MM.1S (cell line): Measurements from ENCODE around the gene MRPL52.

Source experiments
- DNase-seq: peaks from one replicate; pipeline ENCODE4 v3.0.0-alpha.2; 2015
- H2AFZ ChIP-seq: fragments of 300-600 bp; sonication (generic); 2 replicates; pipeline ENCODE4 v1.6.0; 2016; ENCODE audit warnings: antibody characterized with exemption, low read length
- H3F3A ChIP-seq: fragments of 300-600 bp; sonication (generic); 2 replicates; pipeline ENCODE4 v1.6.1; 2016; ENCODE audit warnings: mild to moderate bottlenecking, antibody characterized with exemption, low read length, moderate library complexity, mixed read lengths; ENCODE audit not compliant: insufficient read depth
- H3K27ac ChIP-seq: fragments of 300-600 bp; sonication (generic); 2 replicates; pipeline ENCODE4 v1.5.1; 2016; ENCODE audit warnings: mild to moderate bottlenecking, low read length
- H3K27me3 ChIP-seq: fragments of 300-600 bp; sonication (generic); replicated peaks from 2 replicates; pipeline ENCODE4 v1.6.0; 2016; ENCODE audit warnings: low read length; ENCODE audit not compliant: insufficient read depth
- H3K36me3 ChIP-seq: fragments of 300-600 bp; sonication (generic); replicated peaks from 2 replicates; pipeline ENCODE4 v1.6.1; 2016; ENCODE audit warnings: mild to moderate bottlenecking, low read length, mixed read lengths; ENCODE audit not compliant: insufficient read depth
- H3K4me1 ChIP-seq: fragments of 300-600 bp; sonication (generic); 2 replicates; pipeline ENCODE4 v1.6.1; 2016; ENCODE audit warnings: low read length, mixed read lengths
- H3K4me2 ChIP-seq: fragments of 300-600 bp; sonication (generic); 2 replicates; pipeline ENCODE4 v1.6.0; 2016; ENCODE audit warnings: low read depth, low read length
- H3K4me3 ChIP-seq: fragments of 300-600 bp; sonication (generic); 2 replicates; pipeline ENCODE4 v1.5.1; 2016; ENCODE audit warnings: low read length, mixed read lengths
- H3K79me2 ChIP-seq: fragments of 300-600 bp; sonication (generic); 2 replicates; pipeline ENCODE4 v1.6.1; 2016; ENCODE audit warnings: mixed run types, low read length, mixed read lengths
- H3K9ac ChIP-seq: fragments of 300-600 bp; sonication (generic); 2 replicates; pipeline ENCODE4 v1.6.1; 2016; ENCODE audit warnings: low read length, mixed read lengths
- H3K9me2 ChIP-seq: fragments of 300-600 bp; sonication (generic); replicated peaks from 2 replicates; pipeline ENCODE4 v1.6.1; 2016; ENCODE audit warnings: mild to moderate bottlenecking, low read length, mixed read lengths; ENCODE audit not compliant: insufficient read depth
- H3K9me3 ChIP-seq: fragments of 300-600 bp; sonication (generic); replicated peaks from 2 replicates; pipeline ENCODE4 v1.6.1; 2016; ENCODE audit warnings: mild to moderate bottlenecking, low read length, mixed read lengths; ENCODE audit not compliant: insufficient read depth
- H4K20me1 ChIP-seq: fragments of 300-600 bp; sonication (generic); 2 replicates; pipeline ENCODE4 v1.6.1; 2016; ENCODE audit warnings: mild to moderate bottlenecking, low read length, moderate library complexity, mixed read lengths; ENCODE audit not compliant: insufficient read depth
- EZH2 ChIP-seq: fragments of 300-600 bp; sonication (generic); optimal IDR thresholded peaks from 2 replicates; pipeline ENCODE3; 2017; ENCODE audit warnings: low read depth, mild to moderate bottlenecking, antibody characterized with exemption, low read length, mixed read lengths
- EZH2phosphoT487 ChIP-seq: fragments of 300-600 bp; sonication (generic); IDR thresholded peaks from 2 replicates; pipeline ENCODE4 v1.6.1; 2018; ENCODE audit warnings: antibody characterized with exemption, low read length
- TF ChIP-seq, protein P1 (sequence below): fragments of 300-600 bp; sonication (generic); IDR thresholded peaks from 2 replicates; pipeline ENCODE4 v1.5.1; 2016; ENCODE audit warnings: antibody characterized with exemption, low read length, mixed read lengths

Gene MRPL52

GRCh38 chr14:22838631-22839041 is 8.9 kb downstream of the MRPL52 start:
- H3K79me2 ChIP-seq = no peaks in the 10 kb centered on the region
- H3K4me2 ChIP-seq = no peak overlapping the region
- no peak overlapping the region for H3K4me3 ChIP-seq
- no peak overlapping the region for H2AFZ ChIP-seq
- TF ChIP-seq EZH2 (no peak), EZH2phosphoT487 (no peak)
- TF ChIP-seq, protein P1, sequence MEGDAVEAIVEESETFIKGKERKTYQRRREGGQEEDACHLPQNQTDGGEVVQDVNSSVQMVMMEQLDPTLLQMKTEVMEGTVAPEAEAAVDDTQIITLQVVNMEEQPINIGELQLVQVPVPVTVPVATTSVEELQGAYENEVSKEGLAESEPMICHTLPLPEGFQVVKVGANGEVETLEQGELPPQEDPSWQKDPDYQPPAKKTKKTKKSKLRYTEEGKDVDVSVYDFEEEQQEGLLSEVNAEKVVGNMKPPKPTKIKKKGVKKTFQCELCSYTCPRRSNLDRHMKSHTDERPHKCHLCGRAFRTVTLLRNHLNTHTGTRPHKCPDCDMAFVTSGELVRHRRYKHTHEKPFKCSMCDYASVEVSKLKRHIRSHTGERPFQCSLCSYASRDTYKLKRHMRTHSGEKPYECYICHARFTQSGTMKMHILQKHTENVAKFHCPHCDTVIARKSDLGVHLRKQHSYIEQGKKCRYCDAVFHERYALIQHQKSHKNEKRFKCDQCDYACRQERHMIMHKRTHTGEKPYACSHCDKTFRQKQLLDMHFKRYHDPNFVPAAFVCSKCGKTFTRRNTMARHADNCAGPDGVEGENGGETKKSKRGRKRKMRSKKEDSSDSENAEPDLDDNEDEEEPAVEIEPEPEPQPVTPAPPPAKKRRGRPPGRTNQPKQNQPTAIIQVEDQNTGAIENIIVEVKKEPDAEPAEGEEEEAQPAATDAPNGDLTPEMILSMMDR = no peak
- no peaks in the 10 kb centered on the region for H4K20me1 ChIP-seq
- H3K9me3 ChIP-seq = no peaks in the 10 kb centered on the region
- H3K9me2 ChIP-seq = no peaks in the 10 kb centered on the region
- H3K36me3 ChIP-seq = no peaks in the 10 kb centered on the region
- DNase-seq = no peak
- no peaks in the 10 kb centered on the region for H3K4me1 ChIP-seq
- no peaks in the 10 kb centered on the region for H3F3A ChIP-seq
- no peak overlapping the region for H3K9ac ChIP-seq
- peaks cover 6% of the 10 kb centered on the region; the same call in 1 of the 2 replicates for H3K27me3 ChIP-seq
- no peak overlapping the region for H3K27ac ChIP-seq

GRCh38 chr14:22839159-22839779 is 9.6 kb downstream of the MRPL52 start:
- Histone ChIP-seq H3K79me2 (no peaks in the 10 kb centered on the region), H2AFZ (no peak overlapping the region), H3F3A (no peaks in the 10 kb centered on the region), H3K36me3 (no peaks in the 10 kb centered on the region), H3K9me2 (no peaks in the 10 kb centered on the region), H3K27me3 (peaks cover 6% of the 10 kb centered on the region; the same call in 1 of the 2 replicates), H3K4me1 (no peaks in the 10 kb centered on the region), H3K4me3 (no peak overlapping the region), H3K9ac (no peak overlapping the region), H3K4me2 (no peak overlapping the region), H3K9me3 (no peaks in the 10 kb centered on the region), H3K27ac (no peak overlapping the region), H4K20me1 (no peaks in the 10 kb centered on the region)
- TF ChIP-seq EZH2phosphoT487 (no peak), EZH2 (no peak)
- TF ChIP-seq, protein P1 = no peak
- no peak for DNase-seq

DNA sequence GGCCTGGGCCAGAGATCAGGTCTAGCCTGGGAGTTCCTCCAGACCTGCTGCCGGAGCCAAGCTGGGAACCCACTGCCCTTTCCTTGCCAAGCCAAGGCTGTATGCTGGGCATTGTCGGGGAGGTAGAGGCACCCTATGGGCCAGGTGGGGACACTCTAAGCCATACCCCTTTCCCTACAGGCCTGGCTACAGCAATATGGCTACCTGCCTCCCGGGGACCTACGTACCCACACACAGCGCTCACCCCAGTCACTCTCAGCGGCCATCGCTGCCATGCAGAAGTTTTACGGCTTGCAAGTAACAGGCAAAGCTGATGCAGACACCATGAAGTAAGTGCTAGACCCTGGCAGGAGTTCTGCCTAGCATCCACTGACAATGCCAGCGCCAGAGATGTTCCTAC is 11.6 kb downstream of the MRPL52 start:
- Histone ChIP-seq H3K9me2 (no peaks in the 10 kb centered on the region), H4K20me1 (no peaks in the 10 kb centered on the region), H3K79me2 (no peaks in the 10 kb centered on the region), H3K36me3 (no peaks in the 10 kb centered on the region), H3K4me3 (no peak overlapping the region), H3K27me3 (peaks cover 6% of the 10 kb centered on the region; the same call in 1 of the 2 replicates), H3K9me3 (no peaks in the 10 kb centered on the region), H3K4me2 (no peak overlapping the region), H3K27ac (no peak overlapping the region), H2AFZ (no peak overlapping the region), H3K9ac (no peak overlapping the region), H3K4me1 (no peaks in the 10 kb centered on the region), H3F3A (no peaks in the 10 kb centered on the region)
- TF ChIP-seq EZH2phosphoT487 (no peak), EZH2 (no peak)
- TF ChIP-seq, protein P1 = no peak
- DNase-seq = no peak
